ENCODE data around the gene BRD9. TPM values are rescaled to one million over a fixed set of nuclear protein-coding genes. Genes with fewer than 3 reads are reported as not detected.
A peak's percentile ranks its signal among the peaks of the same experiment; 100 is the strongest.

The BRD9 gene
- total and polyA plus RNA-seq, 2 of the 13 experiments (the other 11 are each of a cell fraction or from before 2014, with no cell fraction given) = 5.2 to 22.9 TPM

GRCh38 chr5:923281-923873, 30.8 kb upstream of the BRD9 start (continued):
- TF ChIP-seq KIAA2018 (CRISPR knock-in tag; IDR thresholded peaks at IDR 0.05; ENCODE audit: borderline replicate concordance) (no peak), WIZ (CRISPR knock-in tag; IDR thresholded peaks at IDR 0.05) (no peak), ZBTB1 (CRISPR knock-in tag; IDR thresholded peaks at IDR 0.05; ENCODE audit: borderline replicate concordance) (no peak), RORA (CRISPR knock-in tag; IDR thresholded peaks at IDR 0.05) (no peak), UBTF (CRISPR knock-in tag; IDR thresholded peaks at IDR 0.05) (0 out of 2 replicates have a peak, but pooled peaks have one; percentile 29), TEAD3 (CRISPR knock-in tag; optimal IDR thresholded peaks at IDR 0.05; ENCODE audit: borderline replicate concordance) (peak; percentile 58), CREB1 (IDR thresholded peaks at IDR 0.05) (no peak), CREB1 (CRISPR knock-in tag; IDR thresholded peaks at IDR 0.05) (no peak), ZFY (CRISPR knock-in tag; IDR thresholded peaks at IDR 0.05) (peak; percentile 68; the same call in 1 of the 2 replicates), CBX5 (CRISPR knock-in tag; IDR thresholded peaks at IDR 0.05; ENCODE audit: borderline replicate concordance) (0 out of 2 replicates have a peak, but pooled peaks have one; percentile 38), EZH2 (conservative IDR thresholded peaks at IDR 0.05; ENCODE audit: low read depth, low read length) (no peak), RBFOX2 (IDR thresholded peaks at IDR 0.05; ENCODE audit: low read depth, low read length) (no peak), ZFP41 (CRISPR knock-in tag; IDR thresholded peaks at IDR 0.05; ENCODE audit: borderline replicate concordance) (no peak), ZNF143 (CRISPR knock-in tag; IDR thresholded peaks at IDR 0.05) (0 out of 2 replicates have a peak, but pooled peaks have one; percentile 26), ZNF275 (CRISPR knock-in tag; IDR thresholded peaks at IDR 0.05; ENCODE audit: borderline replicate concordance) (no peak), ZEB1 (IDR thresholded peaks at IDR 0.05; ENCODE audit: insufficient replicate concordance, low read depth) (no peak), MED1 (CRISPR knock-in tag; IDR thresholded peaks at IDR 0.05) (peak; percentile 33; the same call in 1 of the 2 replicates), CBFB (CRISPR knock-in tag; IDR thresholded peaks at IDR 0.05) (peak; percentile 41; the same call in 1 of the 2 replicates), ATRX (CRISPR knock-in tag; IDR thresholded peaks at IDR 0.05; ENCODE audit: borderline replicate concordance) (no peak), ZC3H4 (CRISPR knock-in tag; IDR thresholded peaks at IDR 0.05; ENCODE audit: borderline replicate concordance) (no peak)

Data from HepG2 (cell line).